ENCODE results near the gene CYRIA.

DNA sequence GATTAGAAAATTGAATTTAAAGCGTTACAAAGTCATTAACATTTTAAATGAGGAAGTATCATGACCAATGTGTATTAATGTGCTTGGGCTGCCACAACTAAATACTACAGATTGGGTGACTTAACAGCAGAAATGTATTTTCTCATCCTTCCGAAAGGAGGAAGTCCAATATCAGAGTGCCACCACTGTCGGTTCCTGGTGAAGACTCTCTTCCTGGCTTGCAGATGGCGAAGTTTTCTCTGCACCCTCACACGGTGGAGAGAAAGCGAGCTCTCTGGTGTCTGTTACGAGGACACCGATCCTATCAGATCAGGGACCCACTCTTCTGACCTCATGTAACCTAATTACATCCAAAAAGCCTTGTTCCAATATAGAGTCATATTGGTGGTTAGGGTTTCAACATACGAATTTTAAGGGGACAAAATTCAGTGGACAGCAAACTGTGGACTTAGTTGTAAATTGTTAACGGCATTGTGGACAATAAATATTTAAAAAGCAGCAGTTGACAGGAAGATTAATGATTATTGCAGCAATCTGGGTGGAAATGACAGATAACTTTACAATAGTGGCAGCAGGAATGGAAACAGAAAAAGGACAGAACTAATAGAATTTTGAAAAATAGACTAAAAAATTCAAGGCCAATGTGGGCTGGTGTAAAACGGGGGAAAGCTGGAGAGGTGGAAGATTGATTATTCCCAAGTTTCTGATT, 35.1 kb upstream of the CYRIA start:
- TF ChIP-seq, protein P1, sequence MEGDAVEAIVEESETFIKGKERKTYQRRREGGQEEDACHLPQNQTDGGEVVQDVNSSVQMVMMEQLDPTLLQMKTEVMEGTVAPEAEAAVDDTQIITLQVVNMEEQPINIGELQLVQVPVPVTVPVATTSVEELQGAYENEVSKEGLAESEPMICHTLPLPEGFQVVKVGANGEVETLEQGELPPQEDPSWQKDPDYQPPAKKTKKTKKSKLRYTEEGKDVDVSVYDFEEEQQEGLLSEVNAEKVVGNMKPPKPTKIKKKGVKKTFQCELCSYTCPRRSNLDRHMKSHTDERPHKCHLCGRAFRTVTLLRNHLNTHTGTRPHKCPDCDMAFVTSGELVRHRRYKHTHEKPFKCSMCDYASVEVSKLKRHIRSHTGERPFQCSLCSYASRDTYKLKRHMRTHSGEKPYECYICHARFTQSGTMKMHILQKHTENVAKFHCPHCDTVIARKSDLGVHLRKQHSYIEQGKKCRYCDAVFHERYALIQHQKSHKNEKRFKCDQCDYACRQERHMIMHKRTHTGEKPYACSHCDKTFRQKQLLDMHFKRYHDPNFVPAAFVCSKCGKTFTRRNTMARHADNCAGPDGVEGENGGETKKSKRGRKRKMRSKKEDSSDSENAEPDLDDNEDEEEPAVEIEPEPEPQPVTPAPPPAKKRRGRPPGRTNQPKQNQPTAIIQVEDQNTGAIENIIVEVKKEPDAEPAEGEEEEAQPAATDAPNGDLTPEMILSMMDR (IDR thresholded peaks at IDR 0.05) = no peak
- TF ChIP-seq EZH2 (IDR thresholded peaks at IDR 0.05) = no peak

All from neural progenitor cell (in vitro differentiated cells).